Endometrium (tissue), 2 donors: Measurements from ENCODE around the gene FXYD2.
"Not testable (repeated sequence)": the region's sequence is repeated elsewhere in the genome, so short reads cannot be mapped to it uniquely, and the experiment has no call there.

Experiments used
- FAIRE-seq: peaks from 2 replicates; lab custom pipeline; 2012; peaks lifted over from hg19 to GRCh38; lab: Jason Lieb, UNC
- donor health status: control.
- donor health status: control.

The FXYD2 gene

GRCh38 chr11:117820071-117820470 is 4.5 kb downstream of the FXYD2 start:
- no peak for FAIRE-seq

- FAIRE-seq, result no peak
Observed at GRCh38 chr11:117819096-117820040, 5.2 kb downstream of the FXYD2 start.

- no peak for FAIRE-seq
Observed at GRCh38 chr11:117818041-117818873, 6.3 kb downstream of the FXYD2 start.

GRCh38 chr11:117817368-117818040 is 7.0 kb downstream of the FXYD2 start:
- peak; percentile 33 for FAIRE-seq

GRCh38 chr11:117816846-117817367 is 7.6 kb downstream of the FXYD2 start:
- no peak for FAIRE-seq

- FAIRE-seq, result no peak
Observed at GRCh38 chr11:117816151-117816741, 8.3 kb downstream of the FXYD2 start.

- no peak for FAIRE-seq
Observed at GRCh38 chr11:117815262-117815803, 9.2 kb downstream of the FXYD2 start.

GRCh38 chr11:117814766-117815261 is 9.7 kb downstream of the FXYD2 start:
- no peak for FAIRE-seq

GRCh38 chr11:117814204-117814765 is 10.3 kb downstream of the FXYD2 start:
- no peak for FAIRE-seq

GRCh38 chr11:117810056-117810451 is 14.5 kb downstream of the FXYD2 start:
- FAIRE-seq, result not testable (repeated sequence)

GRCh38 chr11:117809236-117810055 is 15.1 kb downstream of the FXYD2 start:
- FAIRE-seq, result no peak

GRCh38 chr11:117808784-117809183 is 15.8 kb downstream of the FXYD2 start:
- FAIRE-seq, result no peak

GRCh38 chr11:117807482-117808327 is 16.8 kb downstream of the FXYD2 start:
- no peak for FAIRE-seq

- FAIRE-seq, result no peak
Observed at GRCh38 chr11:117806846-117807245, 17.7 kb downstream of the FXYD2 start.

GRCh38 chr11:117805045-117805444 is 19.5 kb downstream of the FXYD2 start:
- no peak for FAIRE-seq

GRCh38 chr11:117803896-117804295 is 20.6 kb downstream of the FXYD2 start:
- no peak for FAIRE-seq

- FAIRE-seq, result no peak
Observed at GRCh38 chr11:117799634-117800033, 24.9 kb downstream of the FXYD2 start.

- FAIRE-seq, result no peak
Observed at GRCh38 chr11:117796872-117797529, 27.5 kb downstream of the FXYD2 start, which contains the start of gene DSCAML1. TSS of gene DSCAML1 (minus strand) at chr11:117797216. CDS start at chr11:117797079, 137 bp downstream.
